GM21360 (cell line): ENCODE measurements around the gene HHIPL1.

Source experiments
- ATAC-seq: cut with Tn5 transposase; IDR thresholded peaks from one replicate; pipeline ENCODE4 v1.9.1; 2021; ENCODE audit warnings: mild to moderate bottlenecking, moderate library complexity; ENCODE audit not compliant: unreplicated experiment

Gene HHIPL1

DNA sequence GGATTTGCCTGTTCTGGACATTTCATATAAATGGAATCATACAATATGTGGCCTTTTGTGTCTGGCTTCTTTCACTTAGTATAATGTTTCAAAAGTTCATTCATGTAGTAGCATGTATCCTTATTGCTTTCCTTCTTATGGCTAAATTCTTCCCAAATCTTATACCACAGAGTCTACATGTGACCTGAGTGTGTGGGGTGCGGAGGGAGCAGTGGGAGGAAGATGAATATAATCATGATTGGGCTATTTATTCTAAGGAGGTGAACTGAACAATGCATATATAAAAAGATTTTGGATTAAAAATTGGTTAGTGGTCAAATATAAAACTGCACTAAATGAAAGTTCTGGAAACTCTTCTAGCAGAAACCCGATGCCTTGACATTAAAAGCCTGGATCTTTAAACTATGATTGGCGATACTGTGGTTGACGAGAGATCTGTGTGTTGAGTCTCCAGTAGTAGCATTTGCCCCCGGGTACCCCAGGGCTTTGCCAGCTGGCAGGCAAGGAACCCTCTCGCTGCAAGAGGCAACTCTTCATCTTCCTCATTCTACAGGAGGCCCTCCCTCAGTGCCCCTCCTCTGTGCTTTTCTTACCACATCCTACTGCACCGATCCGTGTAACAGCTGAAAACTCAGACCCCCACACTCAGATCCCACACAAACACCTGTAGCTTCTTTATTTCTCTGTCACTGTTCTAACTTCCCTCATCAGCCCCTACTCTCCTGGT lies 41.8 kb downstream of the HHIPL1 start:
- no peak for ATAC-seq

DNA sequence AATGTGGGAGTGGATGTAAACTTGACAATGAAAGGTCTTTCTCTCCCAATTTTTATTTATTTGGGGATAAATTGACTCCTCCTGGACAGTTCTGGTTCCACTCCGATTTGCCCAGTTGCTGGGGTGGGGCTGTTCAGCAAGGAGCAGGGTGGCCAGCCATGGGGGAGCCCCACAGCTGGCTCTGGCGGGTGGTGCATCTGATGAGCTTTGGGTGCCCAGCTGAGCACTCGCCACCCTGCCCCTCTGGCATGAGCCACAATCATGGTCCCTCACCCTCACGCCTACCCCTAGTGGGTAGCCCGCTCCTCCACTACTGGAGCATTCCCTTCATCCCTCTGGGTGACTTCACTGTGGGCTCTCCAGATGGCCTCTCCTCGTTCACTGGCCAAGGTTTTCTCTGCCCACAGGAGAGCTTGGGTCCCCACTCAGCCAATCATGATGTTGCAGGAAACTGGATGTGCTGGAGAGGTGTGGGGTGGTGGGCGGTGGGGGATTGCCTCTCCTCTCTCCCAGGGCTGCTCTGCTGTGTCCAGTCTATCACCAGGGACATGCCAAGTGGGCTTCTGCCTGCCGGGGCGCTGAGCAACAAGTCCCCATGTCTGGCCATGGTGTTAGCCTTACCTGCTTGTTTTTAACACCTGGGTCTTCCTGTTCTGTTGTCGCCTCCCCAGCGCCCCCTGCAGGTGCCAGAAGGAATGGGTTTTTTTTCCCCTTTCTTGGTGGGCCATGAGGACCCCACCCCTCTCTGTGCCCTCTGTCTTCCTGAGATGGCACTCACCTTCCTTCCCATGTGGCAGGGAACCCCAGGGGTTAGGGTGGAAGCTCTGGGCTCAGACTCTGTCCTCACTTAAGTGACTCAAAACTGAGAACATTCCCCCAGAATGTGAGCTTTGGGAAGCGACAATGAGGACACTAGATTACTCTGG lies 42.6 kb downstream of the HHIPL1 start:
- ATAC-seq, result no peak

DNA sequence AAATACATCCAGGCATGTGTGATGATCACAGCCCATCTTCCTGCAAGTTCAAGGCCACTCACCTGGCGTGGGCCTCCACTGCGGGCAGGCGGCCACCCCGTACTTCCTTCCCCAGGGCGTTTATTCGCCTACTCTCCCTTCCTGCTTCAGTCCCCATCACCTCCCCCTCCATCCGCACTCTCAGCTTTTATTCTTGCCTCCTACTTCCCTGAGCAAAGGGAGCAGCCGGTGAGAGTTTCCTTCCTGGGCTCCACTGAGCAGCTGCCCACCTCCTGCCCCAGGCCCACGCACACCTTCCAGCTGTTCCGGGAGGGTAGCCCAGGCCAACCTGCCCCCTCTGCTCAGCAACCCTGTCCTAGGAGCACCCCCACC lies 43.3 kb downstream of the HHIPL1 start:
- ATAC-seq, result no peak

DNA sequence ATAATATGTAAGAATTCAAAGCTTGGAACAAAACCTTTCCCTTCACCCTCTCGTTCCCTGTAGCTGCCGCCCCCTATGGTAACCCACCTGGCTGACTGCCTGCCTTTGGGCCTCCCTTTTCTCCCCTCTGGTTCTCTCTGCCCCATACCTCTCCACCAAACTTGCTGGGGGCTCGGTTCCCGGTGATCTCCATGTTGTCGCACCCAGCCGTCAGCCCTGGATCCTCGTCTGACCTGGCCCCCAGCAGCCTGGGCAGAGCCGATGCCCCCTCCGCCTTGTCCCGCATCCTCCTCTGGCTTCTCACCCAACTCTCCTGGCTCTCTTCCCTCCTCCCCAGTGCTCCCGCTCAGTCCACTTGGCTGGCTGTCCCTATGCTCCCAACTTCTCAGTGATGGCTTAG lies 43.7 kb downstream of the HHIPL1 start:
- no peak for ATAC-seq

DNA sequence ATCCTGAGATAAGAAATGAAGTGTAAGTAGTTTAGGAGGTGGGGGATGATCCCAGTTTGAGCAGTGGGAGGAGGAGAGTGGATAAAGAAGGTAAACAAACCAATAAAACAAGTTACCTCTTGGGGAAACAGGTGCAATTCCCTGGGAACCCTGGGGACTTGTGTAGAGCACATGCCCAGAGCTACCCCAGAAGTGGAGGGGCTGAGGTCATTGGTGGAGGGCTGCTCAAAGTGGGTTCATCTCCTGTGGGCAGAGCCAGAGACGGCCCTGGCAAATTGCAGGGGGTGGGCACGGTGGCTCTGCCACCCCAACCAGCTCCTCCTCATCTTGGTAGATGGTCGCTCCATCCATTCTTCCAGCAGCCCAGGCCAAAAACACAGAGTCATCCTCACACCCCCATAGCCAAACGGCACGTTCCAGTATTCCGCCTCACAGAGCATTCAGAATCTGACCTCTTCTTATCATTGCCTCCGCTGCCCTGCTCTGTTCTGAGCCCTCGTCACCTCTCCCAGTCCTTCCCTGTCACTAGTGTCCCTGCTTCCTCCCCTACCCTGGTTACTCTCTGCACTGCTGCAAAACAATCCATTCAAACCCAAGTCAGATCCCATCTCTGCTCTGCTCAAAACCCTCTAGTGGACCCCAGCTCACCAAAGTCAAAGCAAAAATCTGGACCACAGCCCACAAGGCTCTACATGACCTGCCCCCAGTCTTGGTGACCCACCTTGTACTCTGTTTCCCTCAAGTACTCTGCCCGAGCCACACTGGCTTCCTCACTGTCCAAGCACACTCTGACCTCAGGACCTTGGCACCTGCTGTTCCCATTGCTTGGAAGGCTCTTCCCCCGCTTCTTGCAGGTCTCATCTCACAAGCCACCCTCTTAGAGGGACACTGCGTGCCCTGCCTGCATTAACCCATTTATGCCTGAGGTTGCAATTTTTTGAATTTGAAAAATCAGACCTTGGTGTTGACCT lies 44.6 kb downstream of the HHIPL1 start:
- no peak for ATAC-seq

DNA sequence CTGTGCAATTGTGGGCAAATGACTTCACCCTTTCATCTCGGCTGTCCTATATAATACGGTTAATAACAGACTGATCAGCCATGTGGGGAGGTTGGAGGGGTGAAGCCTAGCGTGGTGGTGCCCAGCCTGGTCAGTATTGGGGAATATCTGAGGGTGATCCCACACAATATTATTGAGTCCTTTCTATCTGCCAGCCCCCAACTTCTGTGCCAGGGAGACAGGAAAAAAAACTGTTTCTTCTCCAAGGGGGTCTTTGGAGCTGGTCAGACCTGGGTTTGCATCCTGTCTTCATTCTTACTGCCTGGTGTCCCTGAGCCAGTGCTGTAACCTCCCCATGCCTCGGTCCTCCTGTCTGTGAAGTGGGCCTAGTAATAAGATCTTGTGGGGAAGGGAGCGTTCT lies 45.7 kb downstream of the HHIPL1 start:
- no peak for ATAC-seq

DNA sequence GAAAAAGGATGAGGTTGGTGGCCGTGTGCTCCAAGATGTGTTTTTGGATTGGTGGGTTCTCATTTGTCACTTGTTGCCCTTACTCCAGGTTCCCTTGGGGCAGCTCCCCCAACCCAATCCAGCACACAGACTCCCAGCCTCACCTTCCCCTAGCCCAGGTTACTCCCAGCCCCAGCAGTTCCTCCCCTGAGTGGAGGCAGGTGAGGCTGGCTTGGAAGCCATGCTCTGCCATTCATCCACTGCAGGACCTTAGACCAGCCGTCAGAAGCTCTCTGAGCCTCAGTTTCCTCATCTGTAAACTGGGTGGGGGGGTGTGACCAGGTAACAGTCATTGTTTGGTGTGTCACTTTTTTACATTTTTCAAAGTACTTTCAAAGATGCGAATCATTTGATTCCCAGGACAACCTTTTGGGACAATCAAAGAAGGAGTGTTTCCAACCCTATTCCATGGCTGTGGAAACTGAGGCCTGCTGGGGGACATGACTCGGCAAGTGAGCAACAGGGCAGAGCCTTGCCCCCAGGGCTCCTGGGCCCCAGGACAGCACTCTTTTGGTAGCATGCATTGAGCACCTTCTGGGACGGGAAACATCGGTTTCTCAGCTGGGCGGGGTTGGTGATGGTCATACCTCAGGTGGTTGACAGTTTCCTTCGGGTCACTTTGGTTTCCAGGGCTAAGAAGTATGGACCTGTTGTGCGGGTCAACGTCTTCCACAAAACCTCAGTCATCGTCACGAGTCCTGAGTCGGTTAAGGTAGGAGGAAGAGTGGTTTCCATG lies 46.4 kb downstream of the HHIPL1 start:
- ATAC-seq, result no peak

DNA sequence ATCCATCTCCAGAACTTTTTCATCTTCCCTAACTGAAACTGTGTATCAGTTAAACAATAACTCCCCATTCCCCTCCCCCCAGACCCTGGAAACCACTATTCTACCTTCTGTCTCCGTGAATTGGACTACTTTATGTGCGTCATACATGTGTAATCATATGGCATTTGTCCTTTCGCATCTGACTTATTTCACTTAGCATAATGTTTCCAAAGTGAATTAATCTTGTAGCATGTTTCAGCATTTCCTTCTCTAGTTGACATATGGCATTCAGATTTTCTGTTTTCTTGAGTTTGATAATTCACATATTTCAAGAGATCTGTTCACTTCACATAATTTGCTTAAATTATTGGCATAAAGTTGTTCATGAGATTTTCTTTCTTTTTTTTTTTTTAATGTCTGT lies 49.0 kb downstream of the HHIPL1 start:
- no peak for ATAC-seq

DNA sequence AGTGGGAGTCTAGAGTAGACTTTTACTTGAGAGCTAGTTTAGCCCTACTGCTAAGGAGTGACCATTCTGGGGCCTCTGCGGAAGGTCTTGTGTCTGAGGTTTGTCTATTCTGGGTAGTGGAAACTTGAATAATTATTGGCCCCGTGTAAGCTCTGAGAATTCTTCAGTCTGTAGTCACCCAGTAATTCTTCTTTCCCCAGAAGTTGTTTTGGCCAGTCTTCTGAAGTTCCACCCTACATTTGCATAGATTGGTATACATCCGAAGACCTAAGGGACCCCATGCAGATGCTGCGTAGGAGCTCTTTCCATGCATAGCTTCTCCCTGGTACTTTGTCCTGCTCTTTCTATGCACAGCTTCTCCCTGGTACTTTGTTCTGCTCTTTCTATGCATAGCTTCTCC lies 52.0 kb downstream of the HHIPL1 start:
- no peak for ATAC-seq

DNA sequence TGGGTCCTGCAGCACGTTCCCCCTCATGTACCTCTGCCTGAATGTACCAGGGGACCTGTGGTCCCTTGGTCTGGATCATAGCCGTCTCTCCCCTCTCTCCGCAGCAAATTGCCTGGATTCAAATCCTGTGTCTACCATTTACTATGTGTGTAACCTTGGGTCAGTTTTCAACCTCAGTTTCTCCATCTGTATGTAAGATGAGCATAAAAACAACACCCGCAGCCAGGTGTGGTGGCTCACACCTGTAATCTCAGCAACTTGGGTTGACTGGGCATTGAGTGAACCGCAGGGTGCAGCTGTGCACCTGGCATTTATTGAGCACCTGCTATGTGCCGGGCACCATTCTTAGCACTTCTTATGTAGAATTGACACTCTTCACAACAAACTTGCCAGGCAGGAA lies 53.3 kb downstream of the HHIPL1 start:
- ATAC-seq, result no peak

DNA sequence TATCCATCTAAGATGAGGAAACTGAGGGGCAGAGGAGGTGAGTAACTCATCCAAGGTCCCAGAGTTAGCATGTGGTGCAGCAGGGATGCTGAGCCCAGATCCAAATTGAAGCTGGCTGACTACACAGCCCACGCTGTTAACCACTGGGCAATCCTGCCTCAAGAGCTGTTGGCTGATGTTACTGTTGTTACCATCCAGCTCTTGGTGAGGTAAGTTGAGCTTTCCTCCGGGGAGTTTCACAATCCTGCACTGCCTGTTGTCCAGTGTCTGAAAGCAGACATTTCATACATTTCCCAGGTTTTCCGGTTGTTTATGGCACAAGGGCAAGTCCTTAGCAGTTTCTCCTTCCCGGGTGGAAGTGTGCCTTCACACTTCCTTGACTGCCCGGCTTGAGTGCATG lies 53.7 kb downstream of the HHIPL1 start:
- no peak for ATAC-seq

DNA sequence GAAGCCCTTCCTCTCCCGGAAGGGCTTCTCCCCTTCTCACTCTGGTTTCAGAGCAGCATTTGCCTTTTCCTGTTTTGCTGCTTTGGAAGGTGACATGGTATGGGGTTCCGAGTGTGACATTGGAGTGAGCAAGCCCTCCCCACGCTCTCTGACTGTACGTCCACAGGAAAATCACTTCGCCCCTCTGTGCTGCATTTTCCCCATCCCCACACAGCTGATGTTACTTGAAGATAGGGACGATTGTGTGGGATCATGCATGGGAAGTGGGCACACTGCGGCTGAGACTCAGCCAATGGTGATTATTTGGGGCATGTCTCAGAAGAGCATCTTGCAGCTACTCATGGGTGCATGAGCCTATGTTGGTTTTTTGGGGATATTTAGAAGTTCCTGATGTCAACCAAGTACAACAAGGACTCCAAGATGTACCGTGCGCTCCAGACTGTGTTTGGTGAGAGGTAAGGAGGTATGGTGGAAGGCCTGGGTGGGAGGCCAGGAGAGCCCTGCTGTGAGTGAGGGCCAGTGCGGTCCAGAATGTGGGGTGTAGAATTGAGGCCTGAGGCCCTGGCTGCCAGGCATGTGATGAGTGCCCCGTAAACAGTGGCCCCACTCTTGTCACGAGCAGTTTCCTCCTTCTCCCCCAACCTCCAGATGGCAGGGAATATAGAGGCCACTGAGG lies 54.3 kb downstream of the HHIPL1 start:
- no peak for ATAC-seq

DNA sequence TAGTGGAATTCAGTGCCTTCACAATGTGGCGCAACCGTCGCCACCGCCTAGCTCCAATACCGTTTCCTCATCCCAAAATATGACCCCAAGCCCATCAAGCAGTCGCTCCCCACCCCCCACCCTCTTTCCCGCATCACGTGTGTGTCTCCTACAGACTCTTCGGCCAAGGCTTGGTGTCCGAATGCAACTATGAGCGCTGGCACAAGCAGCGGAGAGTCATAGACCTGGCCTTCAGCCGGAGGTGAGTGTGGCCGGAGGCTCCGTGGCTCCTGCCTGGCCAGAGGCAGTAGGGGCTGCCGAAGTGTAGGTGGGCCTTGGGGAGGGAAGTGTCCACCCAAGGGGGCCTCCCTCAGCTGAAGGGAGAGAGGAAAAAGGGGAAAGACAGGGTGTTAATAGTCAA lies 54.9 kb downstream of the HHIPL1 start:
- ATAC-seq, result no peak

DNA sequence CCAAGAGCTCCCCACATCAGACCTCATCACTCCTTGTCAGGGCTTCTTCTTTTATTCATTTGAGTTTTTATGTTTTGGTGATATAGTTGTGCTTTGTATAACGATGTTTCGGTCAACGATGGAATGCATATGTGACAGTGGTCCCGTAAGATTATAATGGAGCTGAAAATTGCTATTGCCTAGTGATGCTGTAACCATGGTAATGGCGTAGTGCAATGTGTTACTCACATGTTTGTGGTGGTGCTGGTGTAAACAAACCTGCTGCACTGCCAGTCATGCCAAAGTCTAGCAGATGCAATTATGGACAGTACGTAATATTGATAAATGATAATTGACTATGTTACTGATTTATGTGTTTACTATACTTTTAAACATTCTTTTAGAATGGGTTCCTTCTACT lies 55.5 kb downstream of the HHIPL1 start:
- ATAC-seq, result no peak

DNA sequence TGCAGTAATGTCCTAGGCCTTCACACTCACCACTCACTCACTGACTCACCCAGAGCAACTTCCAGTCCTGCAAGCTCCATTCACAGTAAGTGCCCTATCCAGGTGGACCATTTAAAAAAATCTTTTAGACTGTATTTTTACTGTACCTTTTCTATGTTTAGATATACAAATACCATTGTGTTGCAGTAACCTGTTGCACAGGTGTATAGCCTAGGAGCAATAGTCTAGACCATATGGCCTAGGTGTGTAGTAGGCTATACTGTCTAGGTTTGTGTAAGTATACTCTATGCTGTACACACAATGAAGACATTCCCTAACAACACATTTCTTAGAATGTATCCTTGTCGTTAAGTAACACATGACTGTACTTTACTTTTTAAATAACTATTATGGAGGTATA lies 56.3 kb downstream of the HHIPL1 start:
- ATAC-seq, result no peak

DNA sequence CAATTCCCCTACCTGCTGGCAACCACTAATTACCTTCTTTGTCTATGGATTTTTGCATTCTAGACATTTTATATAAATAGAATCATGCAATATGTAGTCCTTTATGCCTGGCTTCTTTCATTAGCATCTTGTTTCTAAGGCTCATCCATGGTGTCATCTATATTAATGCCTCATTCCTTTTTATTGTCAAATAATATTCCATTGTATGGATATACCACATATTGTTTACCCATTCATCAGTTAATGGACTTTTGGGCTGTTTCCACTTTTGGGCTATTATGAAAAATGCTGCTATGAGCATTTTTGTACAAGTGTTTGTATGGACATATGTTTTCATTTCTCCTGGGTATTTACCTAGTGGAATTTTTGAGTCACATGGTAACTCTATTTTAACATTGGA lies 57.2 kb downstream of the HHIPL1 start:
- no peak for ATAC-seq

DNA sequence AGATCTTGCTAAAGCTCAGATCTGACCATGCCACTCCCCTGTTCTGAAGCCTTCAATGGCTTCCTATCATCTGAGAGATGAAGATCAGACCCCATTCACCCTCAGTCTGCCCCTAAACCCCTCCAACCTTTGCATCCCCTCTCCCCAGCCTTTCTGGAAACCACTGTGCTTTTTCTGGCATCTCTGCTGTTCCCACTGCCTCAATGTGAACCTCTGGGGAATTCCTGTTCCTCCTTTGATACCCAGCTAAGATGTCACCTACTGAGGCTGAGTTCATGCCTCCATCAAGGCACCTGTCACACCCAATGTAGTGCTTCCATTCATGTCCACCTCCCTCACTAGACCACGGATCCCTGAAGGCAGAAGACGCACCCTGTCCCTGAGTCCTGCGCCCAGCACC lies 58.5 kb downstream of the HHIPL1 start:
- no peak for ATAC-seq

DNA sequence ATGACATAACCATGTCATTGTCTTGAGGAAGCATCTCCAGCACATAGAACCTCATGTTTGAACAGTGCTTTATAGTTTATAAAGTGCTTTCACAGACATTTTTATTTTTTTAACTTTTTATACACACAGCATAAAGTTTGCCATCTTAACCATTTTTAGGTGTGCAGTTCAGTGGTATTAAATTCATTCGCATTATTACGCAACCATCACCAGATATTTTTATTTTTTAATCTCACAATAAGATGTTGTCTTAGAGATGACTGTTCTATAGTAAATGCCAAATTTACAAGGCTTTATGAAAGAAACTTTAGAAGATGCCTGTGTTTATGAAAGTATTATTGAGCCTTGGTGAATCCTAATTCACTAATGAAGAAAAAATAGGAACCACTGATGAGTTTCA lies 59.1 kb downstream of the HHIPL1 start:
- no peak for ATAC-seq

DNA sequence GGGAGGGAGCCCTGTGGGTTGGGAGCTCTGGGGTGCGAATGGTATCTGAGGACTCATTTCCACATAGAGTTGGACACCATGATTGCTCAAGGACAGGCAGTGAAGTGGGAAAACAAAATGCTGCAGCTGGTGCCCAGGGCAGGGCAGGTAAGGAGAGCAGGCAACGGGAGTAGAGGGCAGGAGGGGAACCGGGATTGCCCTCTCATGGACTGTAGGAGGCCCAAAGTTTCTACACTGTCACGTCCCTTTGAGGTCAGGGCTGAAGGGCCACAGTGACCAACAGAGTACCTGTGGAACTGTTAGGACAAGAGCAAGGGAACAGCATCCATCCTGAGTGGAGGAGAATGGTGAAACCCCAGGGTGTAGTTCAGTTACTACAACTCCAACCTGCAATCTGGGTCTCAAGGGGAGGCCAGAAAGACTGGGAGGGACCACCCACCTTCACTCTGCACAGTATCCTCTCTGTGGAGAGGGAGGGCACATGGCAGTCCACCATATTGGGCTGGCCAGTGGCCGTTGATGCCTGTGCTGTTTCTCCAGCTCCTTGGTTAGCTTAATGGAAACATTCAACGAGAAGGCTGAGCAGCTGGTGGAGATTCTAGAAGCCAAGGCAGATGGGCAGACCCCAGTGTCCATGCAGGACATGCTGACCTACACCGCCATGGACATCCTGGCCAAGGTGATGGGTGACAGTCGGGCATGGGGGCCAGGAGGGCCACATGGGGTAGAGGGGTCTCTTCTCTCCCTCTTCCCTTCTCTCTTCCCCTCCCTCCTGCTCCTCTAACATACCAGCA lies 61.4 kb downstream of the HHIPL1 start:
- ATAC-seq, result no peak
